HG03354 (cell line): Measurements from ENCODE around the gene FSD1.
"Not testable (repeated sequence)": the region's sequence is repeated elsewhere in the genome, so short reads cannot be mapped to it uniquely, and the experiment has no call there.

Experiments
- ATAC-seq: cut with Tn5 transposase; IDR thresholded peaks from one replicate; pipeline ENCODE4 v1.9.1; 2021; ENCODE audit warnings: mild to moderate bottlenecking; ENCODE audit not compliant: unreplicated experiment, poor library complexity, severe bottlenecking

Gene FSD1

GRCh38 chr19:4284176-4284958, 20.0 kb upstream of the FSD1 start:
- ATAC-seq: no peak

GRCh38 chr19:4284974-4285373, 19.4 kb upstream of the FSD1 start:
- ATAC-seq: no peak

- not testable (repeated sequence) for ATAC-seq
These were observed 18.3 kb upstream of the FSD1 start for GRCh38 chr19:4286141-4286540.

- no peak for ATAC-seq
These were observed 16.2 kb upstream of the FSD1 start for GRCh38 chr19:4288091-4288777.

GRCh38 chr19:4291184-4291732, 13.1 kb upstream of the FSD1 start:
- no peak for ATAC-seq

- no peak for ATAC-seq
These were observed 11.9 kb upstream of the FSD1 start for GRCh38 chr19:4292515-4292914.

GRCh38 chr19:4294389-4294788, 10.0 kb upstream of the FSD1 start:
- ATAC-seq: no peak

- no peak for ATAC-seq
These were observed 8.2 kb upstream of the FSD1 start for GRCh38 chr19:4295972-4296771.

GRCh38 chr19:4297901-4298809, 6.2 kb upstream of the FSD1 start:
- ATAC-seq: no peak

GRCh38 chr19:4298810-4299550, 5.4 kb upstream of the FSD1 start:
- no peak for ATAC-seq

- no peak for ATAC-seq
These were observed 3.8 kb upstream of the FSD1 start for GRCh38 chr19:4300589-4300988.

GRCh38 chr19:4301590-4302242, 2.7 kb upstream of the FSD1 start:
- ATAC-seq: no peak

GRCh38 chr19:4302243-4302640, 2.2 kb upstream of the FSD1 start, which contains the start of gene TMIGD2:
Gene TMIGD2 (minus strand): TSS chr19:4302389. CDS start chr19:4302385, 4 bp downstream.
- ATAC-seq: no peak

- no peak for ATAC-seq
These were observed 420 bp upstream of the FSD1 start for GRCh38 chr19:4303819-4304537.

GRCh38 chr19:4305257-4305612, 837 bp downstream of the FSD1 start:
- ATAC-seq: no peak

GRCh38 chr19:4305659-4306058, 1.3 kb downstream of the FSD1 start:
- no peak for ATAC-seq

- no peak for ATAC-seq
These were observed 6.1 kb downstream of the FSD1 start for GRCh38 chr19:4310247-4311121.
